ENCODE data around the gene ELFN2.

- TF ChIP-seq, protein P1, sequence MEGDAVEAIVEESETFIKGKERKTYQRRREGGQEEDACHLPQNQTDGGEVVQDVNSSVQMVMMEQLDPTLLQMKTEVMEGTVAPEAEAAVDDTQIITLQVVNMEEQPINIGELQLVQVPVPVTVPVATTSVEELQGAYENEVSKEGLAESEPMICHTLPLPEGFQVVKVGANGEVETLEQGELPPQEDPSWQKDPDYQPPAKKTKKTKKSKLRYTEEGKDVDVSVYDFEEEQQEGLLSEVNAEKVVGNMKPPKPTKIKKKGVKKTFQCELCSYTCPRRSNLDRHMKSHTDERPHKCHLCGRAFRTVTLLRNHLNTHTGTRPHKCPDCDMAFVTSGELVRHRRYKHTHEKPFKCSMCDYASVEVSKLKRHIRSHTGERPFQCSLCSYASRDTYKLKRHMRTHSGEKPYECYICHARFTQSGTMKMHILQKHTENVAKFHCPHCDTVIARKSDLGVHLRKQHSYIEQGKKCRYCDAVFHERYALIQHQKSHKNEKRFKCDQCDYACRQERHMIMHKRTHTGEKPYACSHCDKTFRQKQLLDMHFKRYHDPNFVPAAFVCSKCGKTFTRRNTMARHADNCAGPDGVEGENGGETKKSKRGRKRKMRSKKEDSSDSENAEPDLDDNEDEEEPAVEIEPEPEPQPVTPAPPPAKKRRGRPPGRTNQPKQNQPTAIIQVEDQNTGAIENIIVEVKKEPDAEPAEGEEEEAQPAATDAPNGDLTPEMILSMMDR (IDR thresholded peaks at IDR 0.05) = no peak
- TF ChIP-seq ZFX (IDR thresholded peaks at IDR 0.05; ENCODE audit: borderline replicate concordance) = no peak
Measured at GRCh38 chr22:37454857-37455686, 27.8 kb upstream of the ELFN2 start.
